H9 (cell line): ENCODE results near the gene ANKRD22. TPM values are rescaled to one million over a fixed set of nuclear protein-coding genes. Genes with fewer than 3 reads are reported as not detected.

ENCODE experiments used
- DNase-seq: peaks from one replicate; pipeline ENCODE4 v3.0.0-alpha.2; 2017
- H2AFZ ChIP-seq: one replicate; pipeline ENCODE4 v1.6.1; 2013; ENCODE audit warnings: mild to moderate bottlenecking, low read length, control low read depth, moderate library complexity
- H2AK5ac ChIP-seq: 2 replicates; pipeline ENCODE4 v1.6.1; 2013; ENCODE audit warnings: low read length, control low read depth, mixed read lengths; ENCODE audit not compliant: insufficient read length
- H2BK120ac ChIP-seq: one replicate; pipeline ENCODE4 v1.6.1; 2013; ENCODE audit warnings: low read depth, mild to moderate bottlenecking, low read length, control low read depth, inconsistent platforms; ENCODE audit not compliant: poor library complexity, severe bottlenecking
- H2BK12ac ChIP-seq: 2 replicates; pipeline ENCODE4 v1.6.1; 2013; ENCODE audit warnings: low read length, control low read depth, mixed read lengths, low read depth; ENCODE audit not compliant: insufficient read length
- H2BK15ac ChIP-seq: 2 replicates; pipeline ENCODE4 v1.6.1; 2013; ENCODE audit warnings: low read depth, low read length, control low read depth
- H2BK20ac ChIP-seq: one replicate; pipeline ENCODE4 v1.6.1; 2013; ENCODE audit warnings: low read depth, mild to moderate bottlenecking, low read length, control low read depth, inconsistent platforms; ENCODE audit not compliant: poor library complexity, severe bottlenecking
- H2BK5ac ChIP-seq: 2 replicates; pipeline ENCODE4 v1.6.1; 2013; ENCODE audit warnings: low read length, control low read depth, mixed read lengths; ENCODE audit not compliant: insufficient read length
- H3K14ac ChIP-seq: 2 replicates; pipeline ENCODE4 v1.6.1; 2013; ENCODE audit warnings: low read length, control low read depth; ENCODE audit not compliant: insufficient read depth
- H3K18ac ChIP-seq: 2 replicates; pipeline ENCODE4 v1.6.1; 2013; ENCODE audit warnings: low read depth, mild to moderate bottlenecking, mixed read lengths, low read length, control low read depth; ENCODE audit not compliant: insufficient read length
- H3K23ac ChIP-seq: 2 replicates; pipeline ENCODE4 v1.6.1; 2013; ENCODE audit warnings: low read length, control low read depth, mixed read lengths, low read depth; ENCODE audit not compliant: insufficient read length
- H3K23me2 ChIP-seq: 2 replicates; pipeline ENCODE4 v1.6.1; 2013; ENCODE audit warnings: low read depth, mild to moderate bottlenecking, mixed read lengths, low read length, control low read depth; ENCODE audit not compliant: insufficient read length, poor library complexity, severe bottlenecking
- H3K27ac ChIP-seq: 2 replicates; pipeline ENCODE4 v1.5.1; 2013; ENCODE audit warnings: low read length, control low read depth, mixed read lengths, low read depth; ENCODE audit not compliant: insufficient read length
- H3K27me3 ChIP-seq: 2 replicates; pipeline ENCODE4 v1.6.1; 2013; ENCODE audit warnings: low read length, control low read depth, inconsistent platforms; ENCODE audit not compliant: insufficient read depth
- H3K4ac ChIP-seq: 2 replicates; pipeline ENCODE4 v1.6.1; 2013; ENCODE audit warnings: low read depth, mild to moderate bottlenecking, control low read depth, inconsistent platforms, low read length, moderate library complexity
- H3K4me1 ChIP-seq: 2 replicates; pipeline ENCODE4 v1.6.1; 2013; ENCODE audit warnings: low read length, control low read depth, inconsistent platforms; ENCODE audit not compliant: insufficient read depth
- H3K4me2 ChIP-seq: 2 replicates; pipeline ENCODE4 v1.6.1; 2013; ENCODE audit warnings: low read length, control low read depth, mixed read lengths; ENCODE audit not compliant: insufficient read length, insufficient read depth
- H3K56ac ChIP-seq: 2 replicates; pipeline ENCODE4 v1.6.1; 2013; ENCODE audit warnings: low read depth, mild to moderate bottlenecking, mixed read lengths, low read length, control low read depth; ENCODE audit not compliant: insufficient read length
- H3K79me1 ChIP-seq: 2 replicates; pipeline ENCODE4 v1.6.1; 2013; ENCODE audit warnings: low read depth, mild to moderate bottlenecking, moderate library complexity, low read length, control low read depth, inconsistent platforms; ENCODE audit not compliant: insufficient read depth, poor library complexity, severe bottlenecking
- H3K79me2 ChIP-seq: 2 replicates; pipeline ENCODE4 v1.6.1; 2013; ENCODE audit warnings: low read length, control low read depth, inconsistent platforms; ENCODE audit not compliant: insufficient read depth
- H3K9ac ChIP-seq: 2 replicates; pipeline ENCODE4 v1.6.1; 2013; ENCODE audit warnings: low read length, control low read depth, mixed read lengths; ENCODE audit not compliant: insufficient read length; ENCODE audit errors: extremely low read depth
- H3K9me3 ChIP-seq: one replicate; pipeline ENCODE4 v1.6.1; 2013; ENCODE audit warnings: low read depth, low read length, inconsistent platforms; ENCODE audit not compliant: control insufficient read depth
- H3T11ph ChIP-seq: one replicate; pipeline ENCODE4 v1.6.1; 2013; ENCODE audit warnings: mild to moderate bottlenecking, low read length, control low read depth, inconsistent platforms
- H4K20me1 ChIP-seq: one replicate; pipeline ENCODE4 v1.6.1; 2013; ENCODE audit not compliant: control insufficient read depth, insufficient read length, insufficient read depth
- H4K5ac ChIP-seq: 2 replicates; pipeline ENCODE4 v1.6.1; 2013; ENCODE audit warnings: low read depth, mild to moderate bottlenecking, mixed read lengths, low read length, control low read depth; ENCODE audit not compliant: insufficient read length
- H4K8ac ChIP-seq: replicated peaks from 2 replicates; pipeline ENCODE4 v1.6.1; 2013; ENCODE audit warnings: low read length, control low read depth, mixed read lengths, low read depth; ENCODE audit not compliant: insufficient read length
- H4K91ac ChIP-seq: 2 replicates; pipeline ENCODE4 v1.6.1; 2013; ENCODE audit warnings: low read depth, mild to moderate bottlenecking, moderate library complexity, mixed read lengths, low read length, control low read depth; ENCODE audit not compliant: insufficient read length
- H3K27ac Mint-ChIP-seq, 3 experiments: 2 replicates in 2 of 3; 3 replicates in 1 of 3; pipeline ENCODE4 v1.8.0; 2020 to 2021; ENCODE audit warnings: mixed read lengths in 3 of 3, mild to moderate bottlenecking in 1 of 3, moderate library complexity in 1 of 3
- H3K27me3 Mint-ChIP-seq: 2 replicates; pipeline ENCODE4 v1.8.0; 2021; ENCODE audit warnings: low read depth, mild to moderate bottlenecking, moderate library complexity, mixed read lengths
- H3K36me3 Mint-ChIP-seq, 3 experiments: 2 replicates in 2 of 3; 3 replicates in 1 of 3; pipeline ENCODE4 v1.8.0; 2020 to 2021; ENCODE audit warnings: low read depth in 3 of 3, mixed read lengths in 3 of 3; ENCODE audit not compliant: insufficient read depth in 1 of 3
- H3K4me1 Mint-ChIP-seq, 2 experiments: 2 replicates each; pipeline ENCODE4 v1.8.0; 2020; ENCODE audit warnings: mixed read lengths in 2 of 2
- H3K4me3 Mint-ChIP-seq, 2 experiments: 2 replicates in 1 of 2; 3 replicates in 1 of 2; pipeline ENCODE4 v1.8.0; 2020 to 2021; ENCODE audit warnings: mild to moderate bottlenecking in 2 of 2, mixed read lengths in 2 of 2, moderate library complexity in 1 of 2
- H3K9me3 Mint-ChIP-seq, 2 experiments: 2 replicates in 1 of 2; 3 replicates in 1 of 2; pipeline ENCODE4 v1.8.0; 2020; ENCODE audit warnings: mild to moderate bottlenecking in 2 of 2, mixed read lengths in 2 of 2, moderate library complexity in 1 of 2
- WGBS: extraction: QIAGEN DNeasy Blood & Tissue Kit; methylation state at CpG from one replicate; pipeline ENCODE4 v1.1.7; 2013; ENCODE audit warnings: missing lambda C conversion rate, low lambda C conversion rate, mixed read lengths; ENCODE audit not compliant: insufficient read length; ENCODE audit errors: extremely low coverage; 5-methylcytosine and 5-hydroxymethylcytosine counted together
- total RNA-seq: library from RNA; stranded (reverse); gene quantifications from 2 replicates; pipeline ENCODE4 v1.2.1, GENCODE V29; 2021
- TF ChIP-seq, protein P1 (sequence below): fragments of 200-600 bp; sonication (generic); conservative IDR thresholded peaks from 3 replicates; pipeline ENCODE4 v1.8.0; 2021; ENCODE audit warnings: antibody characterized with exemption, mild to moderate bottlenecking

Gene ANKRD22
- total RNA-seq, 1 experiment from 2014 or later: not detected

GRCh38 chr10:88786032-88786770 is 65.4 kb downstream of the ANKRD22 start:
- H3K36me3 Mint-ChIP-seq: no peaks in the 10 kb centered on the region
- no peak overlapping the region for H2BK120ac ChIP-seq
- H3K4me1 ChIP-seq: no peaks in the 10 kb centered on the region
- H4K8ac ChIP-seq: no peak overlapping the region
- no peak overlapping the region for H3K4me2 ChIP-seq
- TF ChIP-seq, protein P1, sequence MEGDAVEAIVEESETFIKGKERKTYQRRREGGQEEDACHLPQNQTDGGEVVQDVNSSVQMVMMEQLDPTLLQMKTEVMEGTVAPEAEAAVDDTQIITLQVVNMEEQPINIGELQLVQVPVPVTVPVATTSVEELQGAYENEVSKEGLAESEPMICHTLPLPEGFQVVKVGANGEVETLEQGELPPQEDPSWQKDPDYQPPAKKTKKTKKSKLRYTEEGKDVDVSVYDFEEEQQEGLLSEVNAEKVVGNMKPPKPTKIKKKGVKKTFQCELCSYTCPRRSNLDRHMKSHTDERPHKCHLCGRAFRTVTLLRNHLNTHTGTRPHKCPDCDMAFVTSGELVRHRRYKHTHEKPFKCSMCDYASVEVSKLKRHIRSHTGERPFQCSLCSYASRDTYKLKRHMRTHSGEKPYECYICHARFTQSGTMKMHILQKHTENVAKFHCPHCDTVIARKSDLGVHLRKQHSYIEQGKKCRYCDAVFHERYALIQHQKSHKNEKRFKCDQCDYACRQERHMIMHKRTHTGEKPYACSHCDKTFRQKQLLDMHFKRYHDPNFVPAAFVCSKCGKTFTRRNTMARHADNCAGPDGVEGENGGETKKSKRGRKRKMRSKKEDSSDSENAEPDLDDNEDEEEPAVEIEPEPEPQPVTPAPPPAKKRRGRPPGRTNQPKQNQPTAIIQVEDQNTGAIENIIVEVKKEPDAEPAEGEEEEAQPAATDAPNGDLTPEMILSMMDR: no peak
- no peak overlapping the region for H3K9ac ChIP-seq
- no peak overlapping the region for H2BK12ac ChIP-seq
- H3K79me1 ChIP-seq: no peaks in the 10 kb centered on the region
- no peak overlapping the region for H3K4ac ChIP-seq
- H2BK15ac ChIP-seq: no peak overlapping the region
- H3K9me3 ChIP-seq: no peaks in the 10 kb centered on the region
- H4K5ac ChIP-seq: no peak overlapping the region
- no CpG with 5 or more reads among the region's 10 CpGs for WGBS
- H2BK20ac ChIP-seq: no peak overlapping the region
- no peak overlapping the region for H4K91ac ChIP-seq
- no peak overlapping the region for H3K27ac ChIP-seq
- DNase-seq: no peak
- no peak overlapping the region for H2AK5ac ChIP-seq
- no peak overlapping the region for H3K56ac ChIP-seq
- H3K9me3 Mint-ChIP-seq: no peaks in the 10 kb centered on the region; a peak in 1 of 5 replicates
- H3K18ac ChIP-seq: no peak overlapping the region
- no peaks in the 10 kb centered on the region for H3K79me2 ChIP-seq
- H3K27ac Mint-ChIP-seq: no peak overlapping the region
- H2BK5ac ChIP-seq: no peak overlapping the region
- no peak overlapping the region for H3K4me3 Mint-ChIP-seq
- H3K27me3 ChIP-seq: no peaks in the 10 kb centered on the region
- no peak overlapping the region for H3K23ac ChIP-seq
- H3K14ac ChIP-seq: no peak overlapping the region
- peaks cover 0 to 9% of the 10 kb centered on the region in 2 experiments; a peak in 3 of 4 replicates for H3K4me1 Mint-ChIP-seq
- H2AFZ ChIP-seq: no peak overlapping the region
- no peaks in the 10 kb centered on the region; the same call in 1 of the 2 replicates for H3K27me3 Mint-ChIP-seq
- no peaks in the 10 kb centered on the region for H3K23me2 ChIP-seq
- no peak overlapping the region for H3T11ph ChIP-seq
- H4K20me1 ChIP-seq: no peaks in the 10 kb centered on the region
